Endothelial cell of umbilical vein (primary cell): ENCODE results near the gene PDE1C. TPM values are rescaled to one million over a fixed set of nuclear protein-coding genes. Genes with fewer than 3 reads are reported as not detected.

ENCODE experiments used
- BruUV-seq: library from RNA; stranded (reverse); fragments of 400-500 nt; replicated peaks from 2 replicates; lab custom pipeline; 2021; lab: Mats Ljungman, UMichigan
- CTCF ChIA-PET: fragments of 300-600, 350-600 bp; sonication (Branson Sonifier 250); formaldehyde crosslinking; loops from one replicate; lab custom pipeline; 2021; ENCODE audit warnings: antibody characterized with exemption, inconsistent platforms; lab: Charles Lee
- POLR2A ChIA-PET: fragments of 300-600, 350-600 bp; sonication (Branson Sonifier 250); formaldehyde crosslinking; loops from one replicate; lab custom pipeline; 2021; ENCODE audit warnings: antibody characterized with exemption, inconsistent platforms; lab: Charles Lee
- DNase-seq: peaks from one replicate; pipeline ENCODE4 v3.0.0-alpha.2; 2011; ENCODE audit warnings: low read depth, low spot score
- FAIRE-seq: peaks from 2 replicates; lab custom pipeline; 2011; peaks lifted over from hg19 to GRCh38; lab: Jason Lieb, UNC
- H2AFZ ChIP-seq: 2 replicates; pipeline ENCODE4 v1.6.0; 2012; ENCODE audit warnings: low read depth, low read length, control low read depth, inconsistent platforms
- H3K27ac ChIP-seq: 2 replicates; pipeline ENCODE4 v1.5.1; 2011; ENCODE audit warnings: low read depth, mild to moderate bottlenecking, control low read depth, low read length, moderate library complexity; ENCODE audit not compliant: insufficient read depth
- H3K27me3 ChIP-seq, 2 experiments: 2 replicates each; pipeline versions ENCODE4 v1.6.0 to v1.6.1; 2011; ENCODE audit warnings: low read length in 2 of 2, mixed read lengths in 1 of 2; ENCODE audit not compliant: control insufficient read depth in 2 of 2, insufficient read depth in 2 of 2
- H3K36me3 ChIP-seq, 2 experiments: 2 replicates in 1 of 2; 3 replicates in 1 of 2; pipeline ENCODE4 v1.5.1; 2011; ENCODE audit warnings: low read length in 2 of 2, mild to moderate bottlenecking in 1 of 2, moderate library complexity in 1 of 2; ENCODE audit not compliant: control insufficient read depth in 2 of 2, insufficient read depth in 2 of 2; ENCODE audit errors: extremely low read depth in 1 of 2
- H3K4me1 ChIP-seq: 3 replicates; pipeline ENCODE4 v1.5.1; 2011; ENCODE audit warnings: mild to moderate bottlenecking, low read length; ENCODE audit not compliant: control insufficient read depth, insufficient read depth; ENCODE audit errors: extremely low read depth
- H3K4me2 ChIP-seq: 2 replicates; pipeline ENCODE4 v1.6.1; 2011; ENCODE audit warnings: low read length, control low read depth, mixed read lengths; ENCODE audit not compliant: insufficient read depth
- H3K4me3 ChIP-seq, 3 experiments: fragments of 200-600 bp in 1 of 3; sonication (generic), shearing (Covaris generic) in 1 of 3; replicated peaks in 1 of 3; 2 replicates each; pipeline ENCODE4 v1.5.1; 2011 to 2016; ENCODE audit warnings: control low read depth in 3 of 3, low read length in 3 of 3, mild to moderate bottlenecking in 2 of 3, inconsistent platforms in 1 of 3, low read depth in 1 of 3, moderate library complexity in 1 of 3; ENCODE audit not compliant: insufficient read depth in 1 of 3
- H3K79me2 ChIP-seq: 2 replicates; pipeline ENCODE4 v1.6.0; 2012; ENCODE audit warnings: low read length, inconsistent platforms; ENCODE audit not compliant: control insufficient read depth, insufficient read depth
- H3K9ac ChIP-seq: replicated peaks from 2 replicates; pipeline ENCODE3; 2011; ENCODE audit warnings: low read length, control low read depth; ENCODE audit not compliant: insufficient read depth; ENCODE audit errors: extremely low read depth
- H3K9me1 ChIP-seq: replicated peaks from 3 replicates; pipeline ENCODE4 v1.6.0; 2011; ENCODE audit warnings: mild to moderate bottlenecking, low read length; ENCODE audit not compliant: control insufficient read depth, insufficient read depth; ENCODE audit errors: extremely low read depth
- H3K9me3 ChIP-seq: replicated peaks from 2 replicates; pipeline ENCODE4 v1.5.1; 2012; ENCODE audit warnings: low read length, inconsistent platforms; ENCODE audit not compliant: control insufficient read depth, insufficient read depth
- H4K20me1 ChIP-seq: replicated peaks from 2 replicates; pipeline ENCODE3; 2011; ENCODE audit warnings: mild to moderate bottlenecking, low read length; ENCODE audit not compliant: control insufficient read depth, insufficient read depth; ENCODE audit errors: extremely low read depth
- CTCF ChIP-seq, 2 donors: IDR thresholded peaks; 1 replicate in 1 of 2; 2 replicates in 1 of 2; pipeline ENCODE4 v1.5.1; 2011; ENCODE audit warnings: low read length in 2 of 2, mild to moderate bottlenecking in 2 of 2, moderate library complexity in 2 of 2, control low read depth in 1 of 2, inconsistent platforms in 1 of 2, low read depth in 1 of 2; ENCODE audit not compliant: insufficient read depth in 1 of 2; ENCODE audit errors: extremely low read depth in 1 of 2
- EZH2 ChIP-seq: IDR thresholded peaks from 2 replicates; pipeline ENCODE4 v1.6.1; 2012; ENCODE audit warnings: borderline replicate concordance, low read depth, mild to moderate bottlenecking, moderate library complexity, low read length, inconsistent platforms; ENCODE audit not compliant: severe bottlenecking
- FOS ChIP-seq: IDR thresholded peaks from 2 replicates; pipeline ENCODE4 v1.6.1; 2011; ENCODE audit warnings: mild to moderate bottlenecking, low read length, moderate library complexity, borderline replicate concordance; ENCODE audit not compliant: insufficient read depth
- GATA2 ChIP-seq: IDR thresholded peaks from 2 replicates; pipeline ENCODE4 v1.7.0; 2011; ENCODE audit warnings: low read depth, mild to moderate bottlenecking, moderate library complexity, mixed read lengths, low read length; ENCODE audit not compliant: insufficient read length, insufficient read depth
- JUN ChIP-seq: IDR thresholded peaks from 2 replicates; pipeline ENCODE4 v1.6.1; 2011; ENCODE audit warnings: borderline replicate concordance, low read depth; ENCODE audit not compliant: insufficient read length, insufficient read depth
- MYC ChIP-seq: IDR thresholded peaks from one replicate; pipeline ENCODE4 v1.6.1; 2011; ENCODE audit warnings: mild to moderate bottlenecking, low read depth, low read length
- POLR2A ChIP-seq: IDR thresholded peaks from 2 replicates; pipeline ENCODE4 v1.6.1; 2012; ENCODE audit warnings: low read depth, mild to moderate bottlenecking, control low read depth, low read length
- POLR2AphosphoS5 ChIP-seq: IDR thresholded peaks from 2 replicates; pipeline ENCODE4 v1.6.1; 2012; ENCODE audit warnings: low read depth, mild to moderate bottlenecking, control low read depth, low read length, moderate library complexity; ENCODE audit not compliant: insufficient read depth
- dilution Hi-C: fragments of 300-500 bp; cut with MboI; formaldehyde crosslinking; loops from one replicate; pipeline ENCODE4 v1.15.0; 2019; ENCODE audit warnings: low sequenced_read_pairs; ENCODE audit not compliant: extremely low pct_ligation_motif_present
- intact Hi-C: fragments of 100-400 bp; cut with micrococcal nuclease; formaldehyde crosslinking; loops from one replicate; pipeline ENCODE4 v1.10.0; 2022
- polyA plus RNA-seq, 4 experiments: library from polyadenylated mRNA; depleted of rRNA in 3 of 4; stranded (reverse) in 3 of 4; unstranded in 1 of 4; fragments of >200 nt; gene quantifications; 2 replicates each; pipeline versions ENCODE4 v1.2.1 to v1.2.3, GENCODE V29; 2011 to 2012; ENCODE audit warnings: missing spikeins in 1 of 4
- total RNA-seq: library from RNA; stranded (reverse); gene quantifications from 2 replicates; pipeline ENCODE4 v1.2.3, GENCODE V29; 2021

PDE1C gene
- total and polyA plus RNA-seq, 2 donors (not counting 3 experiments of a cell fraction or from before 2014, with no cell fraction given): 0.90 to 3.1 TPM

- H3K9me1 ChIP-seq: no peaks in the 10 kb centered on the region
- H3K27ac ChIP-seq: no peak overlapping the region
- DNase-seq: no peak
- H3K79me2 ChIP-seq: no peaks in the 10 kb centered on the region
- ChIA-PET POLR2A (no interaction called here), CTCF (no interaction called here)
- intact Hi-C loops (no loop called here), dilution Hi-C loops (no loop called here)
- BruUV-seq: no TSS peak
- no peak overlapping the region for H3K4me2 ChIP-seq
- H3K36me3 ChIP-seq: no peaks in the 10 kb centered on the region
- peaks cover 16% of the 10 kb centered on the region for H3K4me1 ChIP-seq
- H3K9ac ChIP-seq: no peak overlapping the region
- TF ChIP-seq MYC: no peak
- H3K27me3 ChIP-seq: no peaks in the 10 kb centered on the region
- no peaks in the 10 kb centered on the region for H4K20me1 ChIP-seq
- H3K4me3 ChIP-seq: no peak overlapping the region
- H3K9me3 ChIP-seq: no peaks in the 10 kb centered on the region
- FAIRE-seq: no peak
- H2AFZ ChIP-seq: no peak overlapping the region
Measured at GRCh38 chr7:31887006-31887405, 183.2 kb downstream of the PDE1C start.

- no peak for FAIRE-seq
- DNase-seq: no peak
- no TSS peak for BruUV-seq
- Histone ChIP-seq H3K27me3 (no peaks in the 10 kb centered on the region), H3K4me1 (peaks cover 6% of the 10 kb centered on the region), H3K9me1 (no peaks in the 10 kb centered on the region), H3K9ac (no peak overlapping the region), H3K4me3 (no peak overlapping the region), H3K36me3 (no peaks in the 10 kb centered on the region), H3K79me2 (no peaks in the 10 kb centered on the region), H4K20me1 (no peaks in the 10 kb centered on the region), H3K27ac (no peak overlapping the region), H3K4me2 (no peak overlapping the region), H3K9me3 (no peaks in the 10 kb centered on the region), H2AFZ (no peak overlapping the region)
- dilution Hi-C loops (no loop called here), intact Hi-C loops (no loop called here)
- CTCF ChIA-PET: interaction anchor here (1.1 to 2.0 kb wide), 2 partner anchors 9 to 70 kb away, joined by 3 to 8 read pairs; no protein-coding TSS in a partner anchor
- no peak for TF ChIP-seq JUN
- TF ChIP-seq POLR2AphosphoS5: no peak
- TF ChIP-seq FOS: no peak
- TF ChIP-seq POLR2A: no peak
- TF ChIP-seq MYC: no peak
- TF ChIP-seq CTCF (IDR thresholded peaks at IDR 0.05; ENCODE audit: extremely low read depth in 1 of 2, insufficient read depth in 1 of 2, low read depth in 1 of 2, low read length in 2 of 2): no peak
- no peak for TF ChIP-seq EZH2
- TF ChIP-seq GATA2: no peak
- POLR2A ChIA-PET: no interaction called here
Measured at GRCh38 chr7:31885171-31885570, 185.0 kb downstream of the PDE1C start.
